ENCODE measurements around the gene AMPD1.

The AMPD1 gene

DNA sequence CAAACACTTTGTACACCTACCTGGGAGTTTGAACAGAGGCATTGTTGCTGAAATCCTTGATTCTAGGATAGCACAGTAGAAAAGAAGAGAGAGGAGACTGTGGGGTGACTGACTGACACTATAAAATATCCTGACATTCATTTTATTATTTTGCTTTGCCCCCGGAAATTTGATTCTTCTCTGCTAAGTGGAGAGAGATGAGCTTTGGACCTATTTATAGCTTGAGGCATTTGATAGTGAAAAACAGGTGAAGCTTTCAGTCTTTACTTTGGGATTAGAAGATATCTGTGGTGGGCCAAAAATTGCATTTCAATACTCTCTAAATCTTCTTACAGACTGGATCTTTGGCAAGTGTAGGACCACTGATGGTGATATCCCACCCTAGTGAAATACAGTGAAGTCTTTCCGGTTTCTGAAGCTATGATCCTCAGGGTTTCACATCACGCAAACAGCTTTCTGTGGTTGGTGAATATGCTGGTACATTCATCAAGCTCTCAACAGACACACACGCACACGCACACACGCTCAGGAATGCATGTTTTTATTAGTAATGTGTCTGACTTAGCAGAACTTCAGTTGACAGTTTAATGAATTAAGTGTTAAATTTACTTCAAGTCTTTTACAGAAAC lies at the start of gene AMPD1:
Gene AMPD1 (minus strand): TSS at position 117 of the 629 bp plus-strand sequence. CDS start 75 bp downstream, at position 42.
- FAIRE-seq: no peak

DNA sequence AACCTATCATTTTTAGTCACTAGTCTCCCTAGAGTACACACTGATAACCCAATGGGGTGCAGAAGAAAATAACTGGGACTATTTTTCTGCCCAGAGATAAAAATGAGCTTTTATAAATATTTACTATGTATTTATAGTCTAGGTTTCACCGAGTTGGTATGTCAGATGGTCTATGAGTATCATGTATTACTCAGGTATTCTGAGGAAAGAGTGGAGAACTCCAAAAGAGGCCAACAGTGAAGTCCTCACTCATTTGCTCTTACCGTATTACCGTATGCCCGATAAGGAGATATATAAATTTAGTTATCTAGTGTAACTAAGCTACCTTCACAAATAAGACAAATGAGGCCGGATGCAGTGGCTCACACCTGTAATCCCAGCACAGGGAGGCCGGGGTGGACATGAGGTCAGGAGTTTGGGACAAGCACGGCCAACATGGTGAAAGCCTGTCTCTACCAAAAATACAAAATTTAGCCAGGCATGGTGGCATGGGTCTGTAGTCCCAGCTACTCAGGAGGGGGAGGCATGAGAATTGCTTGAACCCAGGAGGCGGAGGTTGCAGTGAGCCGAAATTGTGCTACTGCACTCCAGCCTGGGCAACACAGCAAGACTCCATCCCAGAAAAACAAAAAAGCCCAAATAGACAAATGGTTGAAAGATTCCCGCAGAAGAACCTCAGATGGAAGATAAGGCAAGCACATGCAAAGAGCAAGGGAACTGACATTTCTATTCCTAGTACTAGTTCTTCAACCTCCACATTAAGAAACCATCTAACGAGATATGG lies 46.8 kb upstream of the AMPD1 start:
- FAIRE-seq: no peak

DNA sequence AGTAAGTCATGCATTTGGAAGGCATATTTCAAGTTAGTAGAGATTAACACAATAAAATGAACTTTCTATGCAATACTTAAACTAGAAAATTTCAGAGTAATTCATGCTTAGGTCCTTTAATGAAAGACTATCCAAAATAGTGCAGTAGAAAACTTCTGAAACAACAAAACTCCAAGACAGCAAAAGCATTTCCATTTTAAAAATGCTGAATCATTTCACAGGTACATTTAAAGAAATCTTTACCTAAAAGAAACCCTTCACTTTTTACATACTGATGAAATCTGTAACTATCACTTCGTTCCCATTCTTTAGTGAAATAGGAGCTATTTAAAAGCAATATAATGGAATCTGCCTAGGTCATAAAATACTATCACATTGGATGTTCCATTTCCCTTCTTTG lies 45.0 kb upstream of the AMPD1 start:
- FAIRE-seq: no peak

DNA sequence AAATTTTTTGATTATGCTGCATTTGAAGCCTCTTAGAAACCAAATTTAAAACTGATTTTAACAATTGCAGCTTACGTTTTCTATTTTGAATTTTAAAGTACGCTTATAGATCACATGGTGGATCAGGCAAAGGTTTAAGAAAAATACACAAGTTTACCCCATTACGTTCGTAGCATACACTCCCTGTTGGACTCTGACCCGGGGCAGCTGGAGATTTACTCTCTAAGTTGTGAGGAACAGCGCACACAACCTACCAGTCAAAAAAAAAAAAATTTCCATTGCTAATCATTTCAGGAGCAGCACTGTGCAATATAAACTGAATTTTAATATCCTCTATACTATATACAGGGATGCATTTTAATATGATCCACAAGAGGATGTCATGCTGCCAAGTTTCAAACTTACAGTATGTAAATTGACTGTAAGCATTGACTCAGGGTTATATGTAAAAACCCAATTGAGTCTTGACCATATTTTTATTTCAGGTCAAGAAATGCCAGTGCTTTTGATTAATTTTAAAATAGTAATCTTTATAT lies 42.0 kb upstream of the AMPD1 start:
- no peak for FAIRE-seq

DNA sequence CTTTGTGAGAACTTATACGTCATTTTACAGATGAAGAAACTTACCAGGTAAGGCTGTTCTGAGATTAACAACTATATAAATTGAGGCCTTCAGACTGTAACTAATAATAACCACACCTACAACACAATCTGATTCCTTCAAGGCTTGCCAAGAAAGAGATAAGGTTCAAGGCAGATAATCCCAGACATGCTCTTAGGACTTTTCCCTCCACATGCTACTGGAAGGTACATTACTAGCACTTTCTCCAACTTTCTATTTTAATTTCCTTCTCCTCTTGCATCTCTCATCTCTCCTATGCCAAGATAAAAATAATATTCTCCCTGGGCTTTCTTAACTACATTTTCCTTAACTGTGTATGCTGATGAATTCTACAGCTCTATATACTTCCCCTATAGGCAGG lies 40.1 kb upstream of the AMPD1 start:
- no peak for FAIRE-seq

DNA sequence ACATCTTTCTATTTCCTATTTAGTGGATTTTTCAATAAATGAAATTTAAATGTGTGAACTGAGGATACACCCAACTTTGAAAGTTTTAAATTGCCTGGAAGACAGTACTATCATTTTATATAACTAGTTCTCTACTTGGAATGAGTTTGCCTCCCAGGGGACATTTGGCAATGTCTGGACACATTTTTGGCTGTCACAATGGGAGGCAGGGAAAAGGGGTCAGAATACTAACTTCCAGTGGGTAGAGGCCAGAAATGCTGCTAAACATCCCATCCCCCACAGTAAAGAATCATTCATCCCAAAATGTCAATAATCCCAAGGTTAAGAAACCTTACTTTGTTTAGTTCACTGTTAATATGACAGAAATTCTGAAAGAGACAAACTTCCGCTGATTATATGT lies 34.4 kb upstream of the AMPD1 start:
- FAIRE-seq: no peak

DNA sequence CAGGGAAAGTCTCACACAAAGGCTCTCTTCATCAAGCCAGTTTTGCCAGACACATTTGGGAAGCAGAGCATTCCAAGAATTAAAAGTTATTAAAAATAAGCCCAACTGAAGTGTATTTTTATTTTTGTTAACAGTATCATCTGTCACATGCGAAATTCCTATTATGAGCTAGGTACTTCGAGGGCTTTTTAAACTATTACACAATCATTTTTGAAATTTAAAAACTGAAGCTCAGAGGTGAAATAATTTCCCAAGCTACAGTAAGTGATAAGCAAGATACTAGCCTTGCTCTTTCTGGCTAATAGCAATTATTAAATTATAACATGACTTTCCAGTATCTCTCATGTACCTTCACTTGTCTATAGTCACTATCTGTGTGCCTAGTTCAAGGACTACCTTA lies 33.2 kb upstream of the AMPD1 start:
- FAIRE-seq: no peak

DNA sequence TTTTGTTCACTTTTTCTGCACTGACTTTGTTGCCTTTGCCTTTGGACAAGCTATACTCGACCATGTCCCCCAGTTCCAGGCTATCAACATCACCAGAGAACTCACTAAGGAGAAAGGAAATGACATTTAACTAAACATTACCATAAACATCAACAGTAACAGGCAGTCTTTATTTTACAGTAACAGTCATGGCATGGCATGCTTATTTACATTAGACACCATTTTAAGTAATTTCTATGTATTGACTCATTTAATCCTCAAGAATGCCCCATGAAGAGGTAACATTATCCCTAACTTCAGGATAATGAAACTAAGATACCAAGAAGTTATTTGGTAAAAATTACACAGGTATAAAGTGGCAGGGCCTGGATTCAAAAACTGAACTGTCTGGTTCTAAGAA lies 29.9 kb upstream of the AMPD1 start:
- no peak for FAIRE-seq

DNA sequence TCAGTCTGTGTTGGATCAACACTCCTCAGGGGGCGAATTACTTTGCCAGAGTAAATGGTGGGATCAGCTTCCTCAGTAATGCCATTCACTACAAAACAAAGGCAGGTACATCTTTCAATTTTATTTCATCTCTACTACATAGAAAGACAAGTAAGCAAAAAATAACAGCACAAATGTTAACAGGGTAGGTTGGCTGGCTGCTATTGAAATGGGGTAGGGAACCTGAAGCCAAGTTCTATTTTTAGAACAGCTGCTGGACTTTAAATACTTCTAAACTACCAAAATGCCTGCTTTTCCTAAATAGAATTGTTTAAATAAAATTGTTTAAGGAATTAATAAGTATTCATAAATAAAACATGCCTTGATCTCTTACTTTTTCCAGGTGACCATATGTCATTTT lies 28.6 kb upstream of the AMPD1 start:
- no peak for FAIRE-seq

DNA sequence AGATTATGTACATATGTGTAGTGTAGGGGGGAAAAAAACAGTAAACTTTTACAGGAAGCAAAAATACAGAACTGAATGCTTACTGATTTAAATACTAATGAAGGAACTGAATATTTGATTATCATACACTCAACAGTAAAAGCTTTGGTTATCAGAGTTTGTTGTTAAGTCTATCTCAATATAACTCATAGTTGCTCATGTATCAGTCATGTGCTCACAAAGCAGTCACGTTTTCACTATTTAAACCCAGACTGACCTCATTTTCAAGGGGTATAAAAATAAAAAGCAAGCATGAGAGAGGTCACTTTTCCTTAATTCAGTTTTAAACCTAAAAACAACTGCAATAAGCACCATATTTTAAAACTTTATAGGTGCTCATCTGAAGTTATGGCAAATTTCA lies 28.1 kb upstream of the AMPD1 start:
- no peak for FAIRE-seq

DNA sequence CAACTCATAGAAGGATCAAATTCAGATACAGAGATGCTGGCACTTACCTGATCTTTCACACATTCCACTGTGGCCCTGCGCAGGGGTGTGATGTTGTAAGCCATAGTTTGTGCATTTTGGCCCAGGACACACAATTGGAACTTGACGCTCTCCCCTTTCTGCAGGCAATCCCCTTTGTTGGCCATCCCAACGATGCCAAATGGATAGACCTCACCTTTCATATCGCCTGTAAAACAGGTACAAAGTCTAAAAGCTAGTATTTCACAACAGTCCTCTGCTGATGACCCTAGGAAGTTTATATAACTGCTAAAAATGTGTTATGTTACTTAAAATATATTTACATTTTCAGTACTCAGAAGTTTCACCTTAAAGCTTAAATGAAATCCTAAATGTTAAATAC lies 25.1 kb upstream of the AMPD1 start:
- no peak for FAIRE-seq

DNA sequence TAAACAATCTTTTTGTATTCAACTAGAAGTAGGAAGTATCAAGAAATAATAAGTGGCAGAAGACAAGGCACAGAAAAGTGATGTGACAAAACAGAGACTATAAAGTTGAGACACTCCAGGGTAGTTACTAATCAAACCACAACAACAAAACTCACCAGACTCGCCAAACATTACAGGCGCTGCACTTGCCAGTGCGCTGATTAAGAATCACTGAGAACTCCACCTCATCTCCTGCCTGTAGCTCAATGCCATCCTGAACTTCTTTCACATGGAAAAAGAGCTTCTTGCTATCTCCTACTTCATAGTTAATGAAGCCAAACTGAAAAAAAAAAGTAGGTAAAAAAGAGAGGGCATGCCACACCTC lies 24.1 kb upstream of the AMPD1 start:
- no peak for FAIRE-seq

DNA sequence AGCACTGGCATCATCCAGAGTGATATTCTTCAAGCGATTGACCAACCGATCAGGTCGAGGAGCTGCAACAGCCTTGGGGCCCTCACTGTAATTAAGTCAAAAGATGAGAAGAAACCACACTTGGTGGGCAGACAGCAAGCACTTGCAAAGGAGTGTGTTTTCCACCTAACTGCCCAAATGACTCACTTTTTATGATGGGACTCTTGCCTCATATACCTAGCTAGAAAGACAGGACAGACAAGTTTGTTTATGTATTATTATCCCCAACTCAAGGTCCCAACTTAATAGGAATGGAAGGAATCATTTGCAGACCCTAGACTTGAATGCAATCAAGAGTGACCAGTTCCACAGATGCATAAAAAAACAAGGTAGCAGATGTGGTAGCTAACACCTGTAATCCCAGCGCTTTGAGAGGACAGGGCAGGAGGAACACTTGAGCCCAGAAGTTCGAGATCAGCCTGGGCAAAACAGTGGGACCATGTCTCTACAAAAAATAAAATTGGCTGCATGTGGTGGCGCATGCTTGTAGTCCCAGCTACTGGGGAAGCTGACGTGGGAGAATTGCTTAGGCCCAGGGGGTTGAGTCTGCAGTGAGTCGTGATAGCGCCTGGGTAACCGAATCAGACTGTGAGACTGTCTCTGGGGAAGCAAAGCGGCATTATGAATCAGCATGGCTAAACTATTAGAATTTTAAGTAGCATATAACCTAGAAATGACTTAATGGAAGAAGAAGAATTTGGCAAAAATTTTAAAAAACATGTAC lies 23.5 kb upstream of the AMPD1 start:
- no peak for FAIRE-seq

DNA sequence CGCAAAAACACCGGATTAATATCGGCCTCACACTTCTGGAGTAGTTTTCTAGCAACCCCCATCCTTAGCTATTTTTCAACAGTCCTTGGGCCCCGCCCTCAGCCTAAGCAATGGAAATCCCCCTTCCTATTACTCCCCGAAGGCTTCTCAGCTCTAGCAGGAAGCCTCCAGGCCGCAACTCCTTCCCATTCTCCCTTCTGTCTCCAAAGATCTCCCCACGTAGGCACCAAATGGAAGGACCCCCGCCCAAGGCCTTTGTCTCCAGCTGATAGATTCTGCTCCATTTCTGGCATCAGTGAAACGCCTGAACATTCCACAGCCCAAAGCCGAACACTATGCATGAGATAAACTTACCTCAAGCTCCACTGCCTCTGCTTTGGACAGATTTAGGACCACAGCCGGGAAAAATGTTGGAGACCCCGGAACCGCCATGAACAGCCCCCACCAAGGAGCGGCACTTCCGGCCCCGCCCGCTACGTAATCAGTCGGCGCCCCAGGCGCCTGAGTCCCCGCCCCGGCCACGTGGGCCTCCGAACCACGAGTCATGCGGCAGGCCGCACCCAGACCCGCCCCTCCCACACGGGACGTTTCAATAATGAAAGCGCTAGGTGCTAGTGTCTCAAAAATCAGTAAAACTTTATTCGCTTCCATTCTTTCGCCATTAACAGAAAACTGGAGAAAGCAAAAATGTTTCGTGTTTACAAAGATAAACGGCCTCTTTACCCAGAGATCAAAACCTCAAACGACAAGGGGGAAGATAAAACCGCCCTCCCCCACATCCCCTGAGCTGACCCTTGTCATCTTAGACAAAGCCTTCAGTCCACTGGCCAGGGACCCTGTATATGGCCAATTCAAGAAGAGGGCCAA lies 21.2 kb upstream of the AMPD1 start, which contains the start of gene NRAS:
Gene NRAS (minus strand): TSS at position 468 of the 867 bp plus-strand sequence. CDS start 611 bp downstream, outside the sequence.
- no peak for FAIRE-seq

DNA sequence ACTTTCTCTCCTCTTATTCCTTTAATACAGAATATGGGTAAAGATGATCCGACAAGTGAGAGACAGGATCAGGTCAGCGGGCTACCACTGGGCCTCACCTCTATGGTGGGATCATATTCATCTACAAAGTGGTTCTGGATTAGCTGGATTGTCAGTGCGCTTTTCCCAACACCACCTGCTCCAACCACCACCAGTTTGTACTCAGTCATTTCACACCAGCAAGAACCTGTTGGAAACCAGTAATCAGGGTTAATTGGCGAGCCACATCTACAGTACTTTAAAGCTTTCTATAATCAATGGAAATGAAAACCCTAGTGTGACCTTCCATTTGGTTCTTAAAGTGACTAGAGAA lies 20.6 kb upstream of the AMPD1 start:
- FAIRE-seq: no peak

DNA sequence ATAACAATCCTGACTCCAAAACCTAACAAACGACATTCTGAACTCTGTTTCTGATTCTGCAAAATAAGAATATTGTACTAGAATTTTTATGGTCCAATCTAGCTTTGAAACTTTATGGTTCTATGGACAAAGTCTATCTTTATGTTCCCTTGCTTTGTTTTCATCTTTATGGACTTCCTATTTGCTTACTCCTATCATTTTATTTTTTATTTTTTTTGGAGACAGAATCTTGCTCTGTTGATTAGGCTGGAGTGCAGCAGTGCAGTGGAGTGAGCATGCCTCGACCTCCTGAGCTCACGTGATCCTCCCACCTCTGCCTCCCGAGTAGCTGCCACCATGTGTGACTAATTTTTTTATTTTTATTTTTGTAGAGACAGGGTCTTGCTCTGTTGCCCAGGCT lies 17.6 kb upstream of the AMPD1 start:
- FAIRE-seq: no peak

DNA sequence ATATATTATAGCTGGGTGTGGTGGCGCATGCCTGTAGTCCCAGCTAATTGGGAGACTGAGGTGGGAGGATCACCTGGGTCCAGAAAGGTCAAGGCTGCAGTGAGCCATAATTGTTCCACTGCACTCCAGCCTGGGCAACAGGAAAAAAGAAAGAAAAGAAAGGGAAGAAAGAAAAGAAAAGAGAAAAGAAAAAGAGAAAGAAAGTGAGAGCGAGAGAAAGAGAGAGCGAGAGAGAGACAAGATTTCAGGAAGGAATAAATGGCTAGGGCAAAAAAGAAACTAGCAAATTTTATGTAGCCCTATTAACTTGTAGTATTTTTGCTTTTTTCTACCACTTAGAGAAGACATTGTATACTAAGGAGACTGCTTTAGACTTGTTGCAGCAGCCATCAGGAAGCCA lies 15.0 kb upstream of the AMPD1 start:
- FAIRE-seq: no peak

DNA sequence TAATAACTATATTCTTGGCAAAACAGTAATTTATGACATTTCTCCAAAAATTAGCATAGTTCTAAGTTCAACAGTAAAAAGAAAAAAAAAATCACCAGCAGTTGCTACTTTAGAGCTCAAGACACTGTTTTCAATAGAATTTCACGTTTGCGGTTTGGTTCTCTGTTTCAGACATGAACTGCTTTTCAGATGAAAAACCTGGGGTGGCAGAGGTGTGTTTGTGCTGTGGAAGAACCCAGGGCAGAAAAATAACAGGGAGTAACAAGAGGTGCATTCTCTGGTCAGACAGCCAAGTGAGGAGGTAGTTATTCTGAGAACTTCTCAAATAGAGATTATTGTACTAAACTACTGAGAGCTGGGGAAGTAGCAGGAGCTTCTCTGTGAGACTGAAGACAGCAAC lies 12.3 kb upstream of the AMPD1 start:
- no peak for FAIRE-seq

DNA sequence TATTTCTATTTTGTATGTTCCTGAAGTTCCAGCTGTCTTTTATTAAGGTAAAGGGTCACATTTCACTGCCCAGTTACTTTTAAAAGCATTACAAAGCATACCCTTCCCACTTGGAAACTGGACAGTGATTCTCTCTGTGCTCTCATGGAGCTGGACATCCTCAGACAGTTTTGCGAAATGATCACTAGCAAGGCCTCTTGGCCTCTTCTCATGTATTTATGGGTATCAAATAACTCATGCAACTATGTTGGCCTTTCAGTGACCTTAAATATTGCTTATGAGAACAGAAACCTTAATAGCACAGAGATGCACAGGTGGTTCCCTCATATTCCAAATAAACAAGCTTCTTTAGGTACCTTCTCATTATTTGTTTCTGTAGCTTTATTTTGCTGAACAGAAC lies 7.9 kb upstream of the AMPD1 start:
- no peak for FAIRE-seq

DNA sequence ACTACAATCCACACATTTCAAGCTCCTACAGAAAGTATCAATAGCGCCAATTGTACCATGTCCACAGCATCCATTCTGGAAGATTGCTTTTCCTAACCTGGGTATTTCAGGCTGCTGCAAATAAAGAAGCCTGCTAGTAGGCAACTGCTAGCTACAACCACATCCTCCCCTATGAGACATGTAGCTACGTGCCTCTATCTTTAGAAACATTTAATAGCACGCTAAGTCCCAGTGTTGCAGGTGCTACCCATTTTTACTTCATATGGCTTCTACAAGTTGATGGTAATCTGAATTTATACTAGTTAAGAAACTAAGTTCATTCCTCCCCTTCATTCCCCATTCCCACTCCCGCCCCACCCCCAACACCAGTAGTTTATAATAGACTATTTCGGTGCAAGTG lies 7.4 kb upstream of the AMPD1 start:
- FAIRE-seq: no peak

DNA sequence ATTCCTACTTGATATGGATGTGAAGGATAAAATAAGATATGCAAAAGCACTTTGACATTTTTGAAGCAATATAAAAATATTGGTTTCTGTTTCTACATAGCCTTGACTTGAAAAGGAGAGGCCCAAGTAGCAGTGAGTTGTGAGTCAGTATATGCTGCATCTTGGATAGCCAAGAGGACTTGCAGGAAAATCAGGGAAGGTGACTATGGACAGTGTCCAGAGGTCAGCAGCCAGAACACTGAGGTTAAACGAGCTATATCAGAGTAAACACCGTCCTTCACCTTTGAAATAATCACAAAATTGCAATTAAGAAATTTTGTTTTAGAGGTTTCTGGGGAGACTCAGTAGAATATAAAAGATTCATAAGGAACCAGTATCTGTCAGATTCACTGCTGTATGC lies 6.6 kb upstream of the AMPD1 start:
- FAIRE-seq: no peak

DNA sequence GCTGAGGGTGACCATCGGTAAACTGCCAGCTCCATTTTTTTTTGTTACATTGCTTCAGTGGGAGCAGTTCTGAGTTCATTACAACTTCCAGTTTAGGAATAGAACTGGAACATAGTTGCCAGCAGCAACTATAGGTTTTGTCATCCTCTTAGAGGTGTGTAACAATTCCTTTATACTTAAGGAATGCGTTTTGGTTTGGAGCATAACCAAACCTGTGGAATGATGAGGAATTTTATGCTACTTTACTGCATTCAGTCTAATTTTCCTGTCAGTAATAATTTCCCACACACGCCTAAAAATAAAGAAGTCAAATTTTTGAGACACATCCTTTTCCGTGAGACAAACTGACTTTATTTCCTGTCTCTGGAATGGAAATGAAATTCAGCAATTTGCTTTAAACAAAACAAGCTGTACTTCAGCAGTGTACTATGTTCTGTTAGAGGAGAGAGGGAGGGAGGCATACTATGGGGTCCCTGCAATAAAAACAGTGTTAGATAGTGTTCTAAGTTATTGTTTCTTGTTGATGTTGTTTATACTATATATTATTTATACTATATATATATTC lies 4.8 kb upstream of the AMPD1 start:
- FAIRE-seq: no peak

DNA sequence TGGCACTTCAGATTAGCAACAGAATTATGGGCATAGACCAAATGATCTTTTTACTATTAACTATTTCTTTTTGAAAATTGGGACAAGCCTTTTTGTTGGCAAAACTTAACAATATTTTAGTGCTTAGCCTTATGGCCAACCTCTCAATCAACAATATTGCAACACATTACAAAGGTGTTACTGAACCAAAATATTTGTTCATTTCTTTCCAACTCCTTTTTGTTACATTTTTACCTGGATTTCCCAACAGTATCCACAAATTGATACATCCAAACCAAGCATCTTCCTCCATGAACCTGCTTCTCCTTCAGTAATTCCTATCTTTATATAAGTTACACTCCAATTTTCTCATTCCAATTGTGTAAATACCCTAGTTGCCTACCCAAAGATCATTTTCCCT lies 1.5 kb upstream of the AMPD1 start:
- no peak for FAIRE-seq
